Stimulated activated CD4-positive, alpha-beta T cell treated with anti-CD3 and anti-CD28 coated beads, TNF-alpha, amount 100 ng/mL, for 1 hour (primary cell): Measurements from ENCODE around the gene KDM1A.
"Not testable (repeated sequence)": the region's sequence is repeated elsewhere in the genome, so short reads cannot be mapped to it uniquely, and the experiment has no call there.

Experiments used
- DNase-seq, 3 donors: peaks; one replicate each; pipeline ENCODE4 v3.0.0-alpha.2; 2020; ENCODE audit warnings: low read depth in 3 of 3, low spot score in 1 of 3

Gene KDM1A

DNA sequence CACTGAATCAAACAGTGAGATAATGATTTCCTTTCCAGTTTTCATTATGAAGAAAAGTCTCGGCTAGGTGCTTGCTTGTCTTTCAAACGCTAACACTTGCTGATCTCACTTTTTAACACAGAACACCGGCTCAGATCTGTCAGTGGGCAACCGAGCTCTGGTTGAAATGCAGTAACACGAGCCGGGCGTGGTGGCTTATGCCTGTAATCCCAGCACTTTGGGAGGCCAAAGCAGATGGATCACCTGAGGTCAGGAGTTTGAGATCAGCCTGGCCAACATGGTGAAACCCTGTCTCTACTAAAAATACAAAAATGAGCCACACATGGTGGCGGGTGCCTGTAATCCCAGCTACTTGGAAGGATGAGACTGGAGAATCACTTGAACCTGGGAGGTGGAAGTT lies 9.2 kb upstream of the KDM1A start:
- not testable (repeated sequence) for DNase-seq

DNA sequence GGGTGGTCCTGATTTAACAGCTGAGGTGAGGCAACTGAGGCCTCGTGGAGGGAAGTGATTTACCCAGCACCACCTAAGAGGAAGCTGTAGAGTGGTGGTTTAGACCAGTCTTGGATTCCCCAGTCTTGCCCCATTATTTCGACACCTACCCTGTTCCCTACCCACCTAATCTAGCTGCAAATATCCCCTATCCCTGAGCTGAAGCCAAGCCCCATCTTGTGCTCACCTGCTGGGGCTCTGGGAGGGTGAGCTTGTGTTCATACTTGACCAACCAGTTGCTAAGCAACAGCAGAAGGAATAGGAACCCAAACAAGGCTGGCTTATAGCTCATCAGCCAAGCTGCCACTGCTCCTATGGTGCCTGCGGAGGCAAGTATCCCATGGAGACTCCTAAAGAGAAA lies 5.6 kb upstream of the KDM1A start:
- DNase-seq, result no peak

DNA sequence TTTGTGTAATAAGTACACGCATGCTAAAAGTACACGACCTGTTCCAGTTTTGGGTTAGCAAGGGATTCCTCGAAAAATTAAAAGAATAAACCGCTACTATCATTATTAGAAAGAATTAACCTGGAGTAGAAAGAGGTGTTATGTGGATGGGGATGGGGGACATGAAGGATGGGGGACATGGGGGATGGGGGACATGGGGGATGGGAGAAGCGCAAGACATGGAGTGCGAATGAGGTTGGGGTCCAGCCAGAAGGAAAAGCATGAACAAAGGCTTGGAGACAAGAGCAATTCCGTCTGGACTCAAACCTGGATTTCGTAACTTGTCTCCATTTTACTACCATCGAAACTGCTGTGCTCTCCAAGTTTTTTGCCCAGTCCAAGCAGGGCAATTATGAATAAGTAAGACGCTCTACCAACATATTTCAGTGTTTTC lies 591 bp upstream of the KDM1A start:
- DNase-seq, result no peak

DNA sequence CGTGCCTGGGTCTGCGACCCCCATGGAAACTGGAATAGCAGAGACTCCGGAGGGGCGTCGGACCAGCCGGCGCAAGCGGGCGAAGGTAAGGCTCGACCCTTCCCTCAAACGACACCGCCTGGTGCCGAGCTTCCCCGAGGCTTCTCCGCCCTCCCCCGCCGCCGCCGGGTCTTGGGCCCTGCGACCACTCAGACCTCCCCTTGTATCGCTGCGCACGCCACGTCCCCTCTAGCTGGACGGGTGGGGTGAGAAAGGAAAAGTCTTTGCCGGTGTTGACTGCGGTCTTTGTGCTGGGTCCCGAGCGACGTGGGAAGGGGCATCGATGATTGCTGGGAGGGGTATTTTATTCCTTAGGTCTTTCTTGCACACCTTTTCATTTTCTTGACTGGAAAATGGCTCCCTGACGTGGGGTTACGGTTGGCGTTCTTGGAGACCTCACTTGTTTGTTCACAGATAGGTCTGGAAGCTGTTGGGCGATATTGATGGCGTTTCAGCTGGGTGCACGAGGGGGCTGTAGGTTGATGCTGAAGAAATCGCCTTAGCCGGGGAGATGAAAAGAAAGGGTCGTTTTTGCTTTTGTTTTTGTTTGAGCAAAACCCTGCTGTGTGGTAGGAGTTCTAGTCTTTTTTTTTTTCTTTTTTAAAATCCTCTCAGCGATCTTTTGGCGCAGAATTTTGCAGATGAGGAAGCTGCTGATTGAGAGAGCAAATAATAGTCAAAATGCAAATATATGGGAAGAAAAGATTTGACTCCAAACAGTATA lies 776 bp downstream of the KDM1A start:
- peak in 1 of 3 donors; percentile 10 for DNase-seq

DNA sequence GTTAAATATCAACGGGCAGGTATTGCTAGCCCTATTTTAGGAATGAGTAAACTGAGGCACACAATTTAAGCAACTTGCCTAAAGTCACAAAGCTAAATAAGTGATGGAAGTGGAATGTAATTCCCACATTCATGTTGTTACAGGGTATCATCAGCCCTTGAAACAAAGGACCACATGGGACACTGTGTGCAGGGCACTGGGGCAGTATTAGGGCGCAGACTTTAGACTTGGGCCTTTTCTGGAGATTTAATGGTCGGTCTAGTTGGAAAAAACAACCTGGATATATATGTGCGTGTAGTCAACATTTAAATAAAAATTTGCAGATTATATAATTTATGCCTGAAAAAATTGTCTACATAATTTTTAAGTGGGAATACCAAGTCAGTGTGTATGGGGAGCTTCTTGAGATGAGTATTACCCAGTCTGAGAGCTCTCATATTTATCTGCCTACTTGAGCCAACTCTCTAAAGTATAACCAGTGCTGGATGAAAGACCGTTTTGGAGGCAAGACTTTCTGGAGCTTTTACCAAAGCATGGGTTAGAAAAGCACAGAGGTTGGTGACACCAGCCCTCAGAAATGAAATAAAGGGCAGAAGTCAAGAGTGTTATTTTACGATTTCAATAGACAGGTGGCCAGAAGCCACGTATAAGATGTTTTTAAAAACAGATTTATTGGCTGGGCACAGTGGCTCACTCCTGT lies 1.6 kb downstream of the KDM1A start:
- no peak for DNase-seq

DNA sequence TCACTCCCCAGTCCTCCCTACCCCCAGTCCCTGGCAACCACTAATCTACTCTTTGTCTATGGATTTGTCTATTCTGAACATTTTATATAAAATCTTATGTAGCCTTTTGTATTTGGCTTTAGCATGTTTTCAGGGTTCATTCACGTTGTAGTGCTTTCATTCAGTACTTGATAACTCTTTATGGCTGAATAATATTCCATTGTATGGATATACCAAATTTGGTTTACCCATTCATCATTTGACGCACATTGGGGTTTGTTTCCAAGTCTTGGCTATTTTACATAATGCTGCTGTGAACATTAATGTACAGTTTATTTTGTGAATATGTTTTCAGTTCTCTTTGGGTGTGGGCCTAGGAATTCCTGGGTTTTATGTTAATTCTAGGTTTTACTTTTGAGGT lies 2.6 kb downstream of the KDM1A start:
- DNase-seq, result no peak

DNA sequence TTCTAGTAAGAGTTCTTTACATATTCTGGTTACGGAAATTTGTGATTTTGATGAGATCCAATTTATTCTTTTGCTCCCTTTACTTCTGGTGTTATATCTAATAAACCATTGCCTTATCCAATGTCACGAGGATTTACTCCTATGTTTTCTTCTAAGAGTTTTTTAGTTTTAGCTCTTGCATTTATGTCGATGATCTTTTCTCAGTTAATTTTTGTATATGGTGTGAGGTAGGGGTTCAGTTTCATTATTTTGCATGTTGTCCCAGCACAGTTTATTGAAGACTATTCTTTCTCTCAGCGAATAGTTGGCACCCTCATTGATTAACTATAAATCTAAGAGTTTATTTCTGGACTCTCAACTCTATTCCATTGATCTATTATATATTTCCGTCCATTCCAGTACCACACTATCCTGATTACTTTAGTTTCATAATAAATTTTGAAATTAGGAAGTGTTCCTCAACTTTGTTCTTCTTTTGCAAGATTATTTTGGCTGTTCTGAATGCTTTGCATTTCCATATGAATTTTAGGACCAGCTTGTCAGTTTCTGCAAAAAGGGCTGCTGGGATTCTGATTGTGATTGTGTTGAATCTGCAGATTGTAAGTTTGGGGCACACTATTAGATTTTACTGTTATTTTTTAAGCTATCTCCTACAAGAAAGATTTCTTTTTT lies 4.0 kb downstream of the KDM1A start:
- DNase-seq, result no peak

DNA sequence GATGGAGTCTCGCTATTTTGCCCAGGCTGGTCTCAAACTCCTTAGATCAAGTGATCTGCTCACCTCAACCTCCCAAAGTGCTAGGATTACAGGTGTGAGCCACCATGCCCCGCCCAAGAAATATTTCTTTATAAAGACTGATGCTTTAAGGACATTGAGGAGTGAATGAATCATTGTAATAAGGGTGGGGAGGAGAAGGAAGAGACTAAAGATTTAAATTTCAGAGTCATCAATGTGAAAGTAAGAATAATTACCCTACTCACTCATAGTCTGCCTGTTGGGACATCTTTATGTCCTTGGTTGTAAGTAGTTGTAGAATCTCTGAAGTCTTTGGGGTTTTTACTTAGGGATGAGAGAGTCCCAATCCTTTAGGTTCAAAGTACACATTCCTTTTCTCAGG lies 7.3 kb downstream of the KDM1A start:
- no peak for DNase-seq

DNA sequence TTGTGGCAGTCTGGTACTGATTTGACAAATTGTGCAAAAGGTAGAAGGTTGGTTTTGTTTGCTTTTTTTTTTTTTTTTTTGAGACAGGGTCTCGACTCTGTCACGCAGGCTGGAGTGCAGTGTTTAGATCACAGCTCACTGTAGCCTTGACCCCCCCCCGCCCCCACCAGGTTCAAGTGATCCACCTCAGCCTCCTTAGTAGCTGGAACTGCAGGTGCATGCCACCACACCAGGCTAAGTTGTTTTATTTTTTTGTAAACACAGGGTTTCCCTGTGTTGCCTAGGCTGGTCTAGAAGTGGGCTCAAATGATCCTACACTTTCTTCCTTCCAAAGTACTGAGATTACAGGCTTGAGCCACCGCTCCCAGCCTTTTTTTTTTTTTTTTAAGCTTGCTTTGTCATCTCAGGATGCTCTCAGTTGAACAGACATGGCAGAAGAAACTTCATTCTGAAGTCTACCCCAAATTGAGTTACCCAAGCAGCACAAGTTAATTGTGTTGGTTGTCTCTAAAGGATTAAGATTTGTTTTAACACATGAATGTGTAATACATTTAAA lies 8.2 kb downstream of the KDM1A start:
- no peak for DNase-seq

DNA sequence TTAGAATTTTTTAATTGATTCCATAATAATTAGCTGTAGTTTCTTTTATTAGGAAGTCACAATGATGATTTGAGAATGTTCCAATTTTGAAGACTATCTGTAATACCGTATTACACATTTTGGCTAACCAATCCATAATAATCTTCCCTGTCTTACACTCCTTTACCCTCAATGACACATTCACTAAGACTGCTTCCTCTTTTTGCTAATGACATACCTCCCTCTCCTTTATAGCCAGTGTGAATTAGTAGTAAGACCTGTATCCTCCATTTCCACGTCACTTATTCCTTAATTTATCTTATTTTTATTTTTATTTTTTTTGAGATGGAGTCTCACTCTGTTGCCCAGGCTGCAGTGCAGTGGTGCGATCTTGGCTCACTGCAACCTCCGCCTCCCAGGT lies 10.1 kb downstream of the KDM1A start:
- no peak for DNase-seq

DNA sequence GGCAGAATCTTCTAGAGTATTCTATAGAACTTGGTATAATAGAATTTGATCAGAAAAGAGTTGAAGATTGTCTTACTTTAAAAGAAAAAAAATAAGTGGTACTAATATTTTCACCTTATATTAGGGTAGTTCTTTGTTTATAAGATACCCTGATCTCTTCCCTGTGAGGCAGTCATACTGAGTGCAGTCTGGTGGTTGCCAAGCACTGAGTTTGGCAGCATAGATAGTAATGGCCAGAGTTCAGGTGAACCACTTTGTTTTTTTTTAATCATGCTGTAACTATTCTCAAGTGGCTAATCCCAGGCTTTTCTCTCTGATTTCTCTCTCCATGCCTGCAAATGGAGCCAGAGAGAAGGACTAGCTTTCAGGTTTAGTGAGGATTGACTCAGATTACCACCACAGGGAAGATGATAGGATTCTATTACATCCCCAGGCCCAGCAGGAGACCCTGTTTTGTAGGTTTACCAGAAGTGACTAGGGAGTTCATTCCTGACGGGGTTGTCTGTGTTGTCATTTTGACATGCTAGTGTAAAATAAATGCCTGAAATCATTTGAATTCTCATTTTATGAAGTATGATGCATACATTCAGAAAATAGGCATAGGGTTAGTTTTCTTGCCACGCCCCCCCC lies 16.7 kb downstream of the KDM1A start:
- DNase-seq, result no peak

DNA sequence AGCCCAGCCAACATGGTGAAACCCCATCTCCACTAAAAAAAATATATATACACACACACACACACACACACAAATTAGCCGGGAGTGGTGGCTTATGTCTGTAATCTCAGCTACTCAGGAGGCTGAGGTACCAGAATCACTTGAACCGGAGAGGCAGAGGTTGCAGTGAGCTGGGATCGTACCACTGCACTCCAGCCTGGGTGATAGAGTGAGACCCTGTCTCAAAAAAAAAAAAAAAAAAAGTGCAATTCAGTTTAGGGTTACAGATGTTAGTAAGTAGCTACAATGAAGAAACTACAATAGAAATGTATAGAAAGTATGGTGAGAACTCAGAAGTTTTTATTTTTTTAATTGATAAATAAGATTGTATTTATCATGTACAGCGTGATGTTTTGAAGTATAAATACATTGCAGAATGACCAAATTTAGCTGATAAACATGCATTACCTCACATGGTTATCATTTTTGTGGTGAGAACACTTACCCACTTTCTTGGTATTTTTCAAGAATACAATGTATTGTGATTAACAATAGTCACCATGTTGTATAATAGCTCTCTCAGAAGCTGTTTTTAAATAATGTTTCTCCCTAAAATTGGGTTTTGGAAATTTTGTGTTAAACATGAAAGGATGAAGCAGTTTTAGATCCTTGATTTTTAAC lies 17.9 kb downstream of the KDM1A start:
- DNase-seq, result no peak

DNA sequence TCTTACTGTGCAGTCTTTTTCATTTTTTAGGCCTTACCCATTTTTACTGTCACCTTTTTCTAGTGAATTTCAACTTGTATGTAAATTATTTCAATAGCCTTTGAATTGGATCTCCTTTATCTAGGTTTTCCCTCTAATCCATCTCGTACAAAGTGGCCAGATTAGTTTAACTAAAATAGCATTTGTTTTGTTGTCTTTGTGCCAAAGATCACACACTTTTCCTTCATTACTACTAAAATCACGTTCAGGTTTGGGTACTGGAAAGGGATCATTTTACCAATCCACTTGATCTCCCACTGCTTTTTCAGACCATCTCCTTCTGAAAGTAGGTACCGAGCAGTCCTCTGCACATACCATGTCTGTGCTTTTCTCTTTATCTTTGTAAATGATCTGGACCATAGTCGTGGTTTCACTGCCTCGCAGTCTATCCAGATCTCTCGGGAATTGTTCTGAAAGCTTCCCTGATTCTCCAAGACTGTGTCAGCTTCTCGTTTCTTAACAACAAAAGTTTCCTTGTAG lies 20.1 kb downstream of the KDM1A start:
- DNase-seq, result no peak

DNA sequence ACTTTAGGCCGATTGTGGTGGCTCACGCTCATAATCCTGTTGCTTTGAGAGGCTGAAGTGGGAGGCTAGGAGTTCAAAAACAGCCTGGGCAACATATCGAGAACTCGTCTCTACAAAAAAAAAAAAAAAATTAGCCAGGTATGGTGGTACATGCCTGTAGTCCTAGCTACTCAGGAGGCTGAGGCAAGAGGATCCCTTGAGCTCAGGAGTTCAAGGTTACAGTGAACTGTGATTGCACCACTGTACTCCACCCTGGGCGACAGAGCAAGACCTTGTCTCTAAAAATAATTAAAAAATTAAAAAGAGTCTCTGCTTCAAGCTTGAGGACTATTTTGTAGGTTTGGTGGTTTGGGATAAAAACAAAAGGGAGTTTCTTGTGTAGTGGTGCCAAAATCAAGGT lies 21.2 kb downstream of the KDM1A start:
- no peak for DNase-seq

DNA sequence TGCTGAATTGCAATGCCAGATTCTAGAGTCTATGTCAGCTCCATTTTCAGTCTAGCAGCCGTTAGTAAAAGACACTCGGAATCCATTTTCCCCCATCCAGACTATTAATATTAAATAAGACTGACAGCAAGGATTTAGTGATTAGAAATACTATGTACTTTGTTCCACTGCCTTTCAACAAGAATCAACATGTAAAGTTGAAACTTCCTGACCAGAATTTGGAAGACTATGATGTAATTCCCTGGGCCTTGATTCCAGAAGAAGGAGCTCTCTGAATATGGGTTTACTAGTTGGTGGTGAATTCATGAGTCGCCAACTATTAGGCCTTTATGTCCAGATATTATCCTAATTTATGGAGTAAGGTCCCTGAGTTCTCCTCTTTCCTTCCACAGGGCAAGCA lies 24.8 kb downstream of the KDM1A start:
- DNase-seq, result no peak

DNA sequence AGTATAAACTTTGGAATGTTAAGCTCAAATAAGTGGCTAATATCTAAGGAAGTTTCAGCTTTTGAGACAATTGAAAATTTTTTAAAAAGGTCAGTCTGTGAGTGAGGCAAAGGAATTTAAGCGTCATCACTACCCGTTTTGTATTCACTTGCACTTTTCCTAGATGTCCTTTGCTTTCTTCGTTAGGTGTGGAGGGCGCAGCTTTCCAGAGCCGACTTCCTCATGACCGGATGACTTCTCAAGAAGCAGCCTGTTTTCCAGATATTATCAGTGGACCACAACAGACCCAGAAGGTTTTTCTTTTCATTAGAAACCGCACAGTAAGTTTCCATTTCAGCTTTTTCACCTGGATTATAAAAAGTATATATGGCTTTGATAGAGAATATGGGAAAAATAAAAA lies 30.9 kb downstream of the KDM1A start:
- DNase-seq, result no peak

DNA sequence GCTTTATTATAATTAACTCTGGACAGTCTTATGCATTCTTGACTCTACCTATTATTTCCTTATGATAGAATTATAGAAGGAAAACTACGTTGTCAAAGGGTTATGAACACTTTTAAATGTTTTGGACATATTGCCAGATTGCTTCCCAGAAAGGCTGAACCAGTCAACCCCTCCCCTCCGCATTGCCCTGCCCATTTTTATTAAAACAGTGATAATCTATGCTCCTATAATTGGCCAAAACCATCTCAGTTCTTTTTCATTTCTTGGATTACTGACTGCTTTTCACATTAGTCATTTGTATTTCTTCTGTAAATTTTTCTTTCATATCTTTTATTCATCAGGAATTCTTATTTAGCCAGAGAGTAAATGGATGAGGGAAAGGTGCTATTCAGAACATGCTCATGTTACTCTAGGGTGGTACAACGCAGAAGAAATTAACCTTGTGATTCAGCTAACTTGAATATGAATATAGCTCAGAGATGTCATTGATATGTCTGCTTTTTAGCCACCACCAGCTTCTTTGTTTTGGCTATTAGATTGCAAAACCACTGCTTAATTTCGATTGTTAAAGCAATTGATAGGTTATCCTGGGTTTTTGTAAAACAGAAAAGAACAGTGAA lies 32.1 kb downstream of the KDM1A start:
- no peak for DNase-seq

DNA sequence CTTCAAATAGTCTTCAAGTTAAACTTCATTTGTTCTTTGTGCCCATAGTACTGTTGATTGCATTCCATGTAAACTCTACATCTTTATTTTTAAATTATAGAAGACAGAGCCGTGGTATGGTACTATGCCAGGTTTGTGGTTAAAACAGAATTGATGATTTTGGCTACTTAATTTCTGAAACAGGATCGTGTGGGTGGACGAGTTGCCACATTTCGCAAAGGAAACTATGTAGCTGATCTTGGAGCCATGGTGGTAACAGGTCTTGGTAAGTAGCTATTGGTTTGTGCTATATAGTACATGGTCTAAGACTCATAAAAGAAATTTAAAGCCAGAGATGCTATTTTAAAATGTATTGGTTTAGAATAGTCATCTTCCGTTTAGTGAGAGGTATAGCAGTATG lies 38.0 kb downstream of the KDM1A start:
- DNase-seq, result no peak

DNA sequence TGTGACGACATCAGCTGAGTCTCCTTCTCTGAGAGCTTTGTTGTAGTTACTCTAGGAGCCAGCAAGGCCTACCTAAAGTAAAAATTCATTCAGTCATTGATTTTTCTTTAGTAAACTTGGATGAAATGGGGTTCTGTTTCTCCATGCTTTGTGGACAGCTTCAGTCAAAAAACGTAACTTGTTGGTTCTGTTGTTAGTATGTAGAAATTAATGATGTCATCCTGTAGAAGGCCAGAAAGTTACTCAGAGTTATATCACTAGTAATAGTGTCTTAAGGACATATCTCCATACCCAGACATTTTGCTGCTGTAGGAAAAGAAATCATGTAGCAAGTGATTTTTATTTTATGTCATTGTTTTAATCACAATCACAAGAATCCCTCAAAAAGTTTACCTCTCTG lies 43.0 kb downstream of the KDM1A start:
- DNase-seq, result no peak

DNA sequence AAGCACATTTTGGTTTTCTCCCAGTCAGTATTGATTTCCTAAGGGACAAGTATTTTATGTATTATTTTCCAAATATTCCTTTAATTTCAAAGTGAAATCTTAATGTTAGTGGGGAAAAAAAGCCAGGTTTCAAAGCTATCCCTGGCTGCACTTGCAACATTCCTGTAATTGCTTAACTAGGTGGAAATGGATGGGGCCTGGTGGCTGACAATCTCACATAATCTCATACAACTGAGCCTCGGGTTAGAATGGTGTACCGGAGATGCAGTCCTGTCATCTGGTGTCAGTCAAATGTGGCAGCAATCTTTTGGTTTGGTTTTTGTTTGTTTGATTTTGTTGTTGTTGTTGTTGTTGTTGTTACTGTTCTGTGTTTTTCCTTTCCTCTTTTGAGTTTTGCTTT lies 46.1 kb downstream of the KDM1A start:
- DNase-seq, result no peak
